Measurements from ENCODE around the gene PMIS2.

PMIS2 gene

DNA sequence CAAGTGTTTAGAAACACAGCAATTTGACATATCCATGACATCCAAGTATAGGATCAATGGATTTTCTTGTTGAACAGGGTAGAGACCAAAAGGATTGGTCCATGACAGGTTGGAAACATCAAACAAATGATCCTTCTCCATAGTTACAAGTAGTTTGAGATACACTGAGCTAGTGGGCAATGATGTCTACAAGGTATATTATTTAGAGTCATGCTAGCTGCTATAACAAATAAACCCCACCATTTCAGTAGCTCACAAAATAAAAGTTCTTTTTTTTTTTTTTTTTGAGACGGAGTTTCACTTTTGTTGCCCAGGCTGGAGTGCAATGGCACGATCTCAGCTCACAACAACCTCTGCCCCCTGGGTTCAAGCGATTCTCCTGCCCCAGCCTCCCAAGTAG is 21.7 kb downstream of the PMIS2 start:
- TF ChIP-seq CSRNP3 (CRISPR knock-in tag; IDR thresholded peaks at IDR 0.05): no peak
- no peak for TF ChIP-seq ZNF8 (CRISPR knock-in tag; IDR thresholded peaks at IDR 0.05)
- TF ChIP-seq CSDC2 (CRISPR knock-in tag; IDR thresholded peaks at IDR 0.05): no peak
- TF ChIP-seq TCF4 (CRISPR knock-in tag; IDR thresholded peaks at IDR 0.05; ENCODE audit: borderline replicate concordance): no peak
- TF ChIP-seq ZNF70 (CRISPR knock-in tag; IDR thresholded peaks at IDR 0.05): no peak
- TF ChIP-seq, protein P1, sequence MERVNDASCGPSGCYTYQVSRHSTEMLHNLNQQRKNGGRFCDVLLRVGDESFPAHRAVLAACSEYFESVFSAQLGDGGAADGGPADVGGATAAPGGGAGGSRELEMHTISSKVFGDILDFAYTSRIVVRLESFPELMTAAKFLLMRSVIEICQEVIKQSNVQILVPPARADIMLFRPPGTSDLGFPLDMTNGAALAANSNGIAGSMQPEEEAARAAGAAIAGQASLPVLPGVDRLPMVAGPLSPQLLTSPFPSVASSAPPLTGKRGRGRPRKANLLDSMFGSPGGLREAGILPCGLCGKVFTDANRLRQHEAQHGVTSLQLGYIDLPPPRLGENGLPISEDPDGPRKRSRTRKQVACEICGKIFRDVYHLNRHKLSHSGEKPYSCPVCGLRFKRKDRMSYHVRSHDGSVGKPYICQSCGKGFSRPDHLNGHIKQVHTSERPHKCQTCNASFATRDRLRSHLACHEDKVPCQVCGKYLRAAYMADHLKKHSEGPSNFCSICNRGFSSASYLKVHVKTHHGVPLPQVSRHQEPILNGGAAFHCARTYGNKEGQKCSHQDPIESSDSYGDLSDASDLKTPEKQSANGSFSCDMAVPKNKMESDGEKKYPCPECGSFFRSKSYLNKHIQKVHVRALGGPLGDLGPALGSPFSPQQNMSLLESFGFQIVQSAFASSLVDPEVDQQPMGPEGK (CRISPR knock-in tag; IDR thresholded peaks at IDR 0.05; ENCODE audit: borderline replicate concordance): no peak
- TF ChIP-seq ZNF565 (CRISPR knock-in tag; conservative IDR thresholded peaks at IDR 0.05; ENCODE audit: low read depth): no peak
- no peak for TF ChIP-seq BACH2 (CRISPR knock-in tag; IDR thresholded peaks at IDR 0.05; ENCODE audit: borderline replicate concordance)
- no peak for TF ChIP-seq OSR1 (CRISPR knock-in tag; IDR thresholded peaks at IDR 0.05)
- TF ChIP-seq ARNTL (CRISPR knock-in tag; IDR thresholded peaks at IDR 0.05; ENCODE audit: borderline replicate concordance, low read depth): no peak
- no peak for TF ChIP-seq GLIS3 (CRISPR knock-in tag; IDR thresholded peaks at IDR 0.05)
- TF ChIP-seq PPARA (CRISPR knock-in tag; IDR thresholded peaks at IDR 0.05; ENCODE audit: borderline replicate concordance): no peak
- TF ChIP-seq POU6F1 (CRISPR knock-in tag; IDR thresholded peaks at IDR 0.05; ENCODE audit: borderline replicate concordance, low read depth): no peak
- ATAC-seq: no peak

DNA sequence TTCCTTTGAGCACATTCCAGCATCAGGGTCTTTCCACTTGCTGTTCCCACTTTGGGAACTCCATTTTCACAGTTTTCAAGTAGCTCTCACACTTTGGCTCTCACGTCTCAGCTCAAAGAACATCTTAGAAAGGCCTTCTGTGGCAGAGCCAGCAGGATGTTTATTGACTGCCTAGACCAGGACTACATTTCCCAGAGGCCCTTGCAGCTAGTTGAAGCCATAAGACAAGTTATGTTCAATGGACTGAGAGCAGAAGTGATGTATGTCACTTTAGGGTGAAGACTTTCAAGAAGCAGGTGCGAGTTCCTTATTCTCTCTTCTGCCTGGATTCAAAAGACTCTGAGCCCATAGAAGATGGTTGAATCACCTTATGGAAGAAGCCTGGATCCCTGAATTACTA is 22.3 kb downstream of the PMIS2 start:
- ATAC-seq: no peak

More for the DNA sequence above, 22.3 kb downstream of the PMIS2 start:
- TF ChIP-seq ZFP3 (CRISPR knock-in tag; IDR thresholded peaks at IDR 0.05): no peak
- TF ChIP-seq ZFP30 (CRISPR knock-in tag; IDR thresholded peaks at IDR 0.05): no peak
- TF ChIP-seq GLIS3 (CRISPR knock-in tag; IDR thresholded peaks at IDR 0.05): no peak
- no peak for TF ChIP-seq CSRNP3 (CRISPR knock-in tag; IDR thresholded peaks at IDR 0.05)
- no peak for TF ChIP-seq CREB5 (CRISPR knock-in tag; IDR thresholded peaks at IDR 0.05; ENCODE audit: low read depth)
- no peak for TF ChIP-seq ESRRG (CRISPR knock-in tag; IDR thresholded peaks at IDR 0.05)
- TF ChIP-seq SNAI2 (CRISPR knock-in tag; IDR thresholded peaks at IDR 0.05): no peak
- no peak for TF ChIP-seq CSDC2 (CRISPR knock-in tag; IDR thresholded peaks at IDR 0.05)
- no peak for TF ChIP-seq ZNF70 (CRISPR knock-in tag; IDR thresholded peaks at IDR 0.05)
- no peak for TF ChIP-seq PPARA (CRISPR knock-in tag; IDR thresholded peaks at IDR 0.05; ENCODE audit: borderline replicate concordance)
- no peak for TF ChIP-seq TOX (CRISPR knock-in tag; IDR thresholded peaks at IDR 0.05; ENCODE audit: borderline replicate concordance)
- TF ChIP-seq POU6F1 (CRISPR knock-in tag; IDR thresholded peaks at IDR 0.05; ENCODE audit: borderline replicate concordance, low read depth): no peak
- TF ChIP-seq ZNF8 (CRISPR knock-in tag; IDR thresholded peaks at IDR 0.05): no peak
- no peak for TF ChIP-seq ZNF565 (CRISPR knock-in tag; conservative IDR thresholded peaks at IDR 0.05; ENCODE audit: low read depth)
- TF ChIP-seq RARB (CRISPR knock-in tag; IDR thresholded peaks at IDR 0.05): no peak

All from SK-N-SH treated with all-trans-retinoic acid at 6 μM for 48 hours (cell line).